Fibroblast of mammary gland (primary cell): ENCODE results near the gene HTRA2.
A peak's percentile ranks its signal among the peaks of the same experiment; 100 is the strongest.

Experiments used
- DNase-seq: peaks from one replicate; pipeline ENCODE4 v3.0.0-alpha.2; 2010; ENCODE audit warnings: low read depth
- H3K4me3 ChIP-seq: 2 replicates; pipeline ENCODE4 v1.5.1; 2011; ENCODE audit warnings: low read depth, mild to moderate bottlenecking, low read length, moderate library complexity; ENCODE audit not compliant: control insufficient read depth
- CTCF ChIP-seq: conservative IDR thresholded peaks from 2 replicates; pipeline ENCODE4 v1.5.1; 2011; ENCODE audit warnings: low read depth, low read length, inconsistent platforms; ENCODE audit not compliant: control insufficient read depth, insufficient read depth

The HTRA2 gene

GRCh38 chr2:74514368-74515270 is 15.1 kb upstream of the HTRA2 start, which contains the start of gene TLX2:
TSS of gene TLX2 (plus strand) at chr2:74514450. CDS start at chr2:74514807, 357 bp downstream.
- H3K4me3 ChIP-seq: no peak within 1 kb of the TSS

GRCh38 chr2:74515271-74515980 is 14.3 kb upstream of the HTRA2 start:
- no peak overlapping the region for H3K4me3 ChIP-seq
- no peak for DNase-seq
- TF ChIP-seq CTCF: no peak

More at GRCh38 chr2:74514368-74515270, 15.1 kb upstream of the HTRA2 start, which contains the start of gene TLX2:
- TF ChIP-seq CTCF: no peak
- no peak for DNase-seq

GRCh38 chr2:74515981-74516633 is 13.6 kb upstream of the HTRA2 start:
- DNase-seq: peak; percentile 44
- H3K4me3 ChIP-seq: no peak overlapping the region
- TF ChIP-seq CTCF: no peak

GRCh38 chr2:74516650-74517049 is 13.1 kb upstream of the HTRA2 start:
- DNase-seq: no peak
- H3K4me3 ChIP-seq: no peak overlapping the region
- no peak for TF ChIP-seq CTCF

- DNase-seq: no peak
- no peak for TF ChIP-seq CTCF
- no peak overlapping the region for H3K4me3 ChIP-seq
These were observed 7.2 kb upstream of the HTRA2 start for GRCh38 chr2:74522516-74522915.

GRCh38 chr2:74524005-74524404 is 5.7 kb upstream of the HTRA2 start:
- DNase-seq: no peak
- no peak overlapping the region for H3K4me3 ChIP-seq
- no peak for TF ChIP-seq CTCF
